T-helper 2 cell (primary cell): ENCODE results near the gene RAB9A.
A peak's percentile ranks its signal among the peaks of the same experiment; 100 is the strongest.
"Not testable (repeated sequence)": the region's sequence is repeated elsewhere in the genome, so short reads cannot be mapped to it uniquely, and the experiment has no call there.

Source experiments
- DNase-seq, 5 experiments: peaks; one replicate each; pipeline versions ENCODE4 v3.0.0 to v3.0.0-alpha.2; 2012 to 2022

The RAB9A gene

GRCh38 chrX:13702111-13702789 lies 13.3 kb downstream of the RAB9A start:
- DNase-seq = no peak

GRCh38 chrX:13703135-13703534 lies 14.2 kb downstream of the RAB9A start:
- DNase-seq = no peak

- DNase-seq = no peak
Measured at GRCh38 chrX:13703589-13703988, 14.7 kb downstream of the RAB9A start.

GRCh38 chrX:13711141-13711540 lies 22.2 kb downstream of the RAB9A start:
- no peak for DNase-seq

- DNase-seq = peak in 1 of 5 experiments; percentile 37
Measured at GRCh38 chrX:13716455-13716854, 27.5 kb downstream of the RAB9A start.

- DNase-seq = peak in 3 of 5 experiments; percentile 24 to 73 (median 61)
Measured at GRCh38 chrX:13716905-13717304, 28.0 kb downstream of the RAB9A start.

- no peak for DNase-seq
Measured at GRCh38 chrX:13717700-13718472, 29.0 kb downstream of the RAB9A start.

- DNase-seq = peak in 2 of 5 experiments; percentile 56 to 59
Measured at GRCh38 chrX:13719192-13719856, 30.4 kb downstream of the RAB9A start.

- no peak for DNase-seq
Measured at GRCh38 chrX:13721371-13721770, 32.4 kb downstream of the RAB9A start.

GRCh38 chrX:13721819-13722519 lies 33.0 kb downstream of the RAB9A start:
- no peak for DNase-seq

- peak; percentile 11 to 87 (median 33) for DNase-seq
Measured at GRCh38 chrX:13724878-13725277, 36.0 kb downstream of the RAB9A start.

- DNase-seq = not testable (repeated sequence)
Measured at GRCh38 chrX:13726583-13726982, 37.7 kb downstream of the RAB9A start.

- not testable (repeated sequence) for DNase-seq
Measured at GRCh38 chrX:13730523-13730922, 41.6 kb downstream of the RAB9A start.

GRCh38 chrX:13732246-13733067 lies 43.5 kb downstream of the RAB9A start:
- no peak for DNase-seq

GRCh38 chrX:13733506-13733905 lies 44.6 kb downstream of the RAB9A start:
- no peak for DNase-seq

GRCh38 chrX:13734278-13735172 lies 45.6 kb downstream of the RAB9A start, which contains the start of the genes OFD1 and TRAPPC2:
TSS of gene OFD1 (plus strand) at chrX:13734748. CDS start at chrX:13735072, 324 bp downstream.
TSS of gene TRAPPC2 (minus strand) at chrX:13734620. CDS start at chrX:13719963, 14,657 bp downstream.
- peak; percentile 67 to 96 (median 85) for DNase-seq

GRCh38 chrX:13741695-13742094 lies 52.8 kb downstream of the RAB9A start:
- no peak for DNase-seq

GRCh38 chrX:13742397-13743176 lies 53.7 kb downstream of the RAB9A start:
- peak; percentile 1 to 86 (median 22) for DNase-seq

- DNase-seq = peak in 2 of 5 experiments; percentile 8 to 41
Measured at GRCh38 chrX:13747836-13748235, 58.9 kb downstream of the RAB9A start.

GRCh38 chrX:13748486-13748885 lies 59.6 kb downstream of the RAB9A start:
- DNase-seq = no peak
